ENCODE measurements around the gene TRPM5. TPM values are rescaled to one million over a fixed set of nuclear protein-coding genes. Genes with fewer than 3 reads are reported as not detected.

The TRPM5 gene, protein sequence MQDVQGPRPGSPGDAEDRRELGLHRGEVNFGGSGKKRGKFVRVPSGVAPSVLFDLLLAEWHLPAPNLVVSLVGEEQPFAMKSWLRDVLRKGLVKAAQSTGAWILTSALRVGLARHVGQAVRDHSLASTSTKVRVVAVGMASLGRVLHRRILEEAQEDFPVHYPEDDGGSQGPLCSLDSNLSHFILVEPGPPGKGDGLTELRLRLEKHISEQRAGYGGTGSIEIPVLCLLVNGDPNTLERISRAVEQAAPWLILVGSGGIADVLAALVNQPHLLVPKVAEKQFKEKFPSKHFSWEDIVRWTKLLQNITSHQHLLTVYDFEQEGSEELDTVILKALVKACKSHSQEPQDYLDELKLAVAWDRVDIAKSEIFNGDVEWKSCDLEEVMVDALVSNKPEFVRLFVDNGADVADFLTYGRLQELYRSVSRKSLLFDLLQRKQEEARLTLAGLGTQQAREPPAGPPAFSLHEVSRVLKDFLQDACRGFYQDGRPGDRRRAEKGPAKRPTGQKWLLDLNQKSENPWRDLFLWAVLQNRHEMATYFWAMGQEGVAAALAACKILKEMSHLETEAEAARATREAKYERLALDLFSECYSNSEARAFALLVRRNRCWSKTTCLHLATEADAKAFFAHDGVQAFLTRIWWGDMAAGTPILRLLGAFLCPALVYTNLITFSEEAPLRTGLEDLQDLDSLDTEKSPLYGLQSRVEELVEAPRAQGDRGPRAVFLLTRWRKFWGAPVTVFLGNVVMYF (N-terminal part only)
- total RNA-seq: 10 to 100 TPM in 1 of 5 donors, under 1 TPM in 3, not detected in 1; 0.43 to 11.6 (median 0.50) TPM
- polyA plus RNA-seq: under 1 TPM; 0.15 to 0.61 (median 0.31) TPM
- long read RNA-seq, donor 1: 0 reads
- long read RNA-seq, donor 2: 0 reads
- long read RNA-seq, donor 3: 0 reads
- long read RNA-seq, donor 4: 0 reads
- long read RNA-seq, donor 5: 0 reads
- long read RNA-seq, donor 6: 0 reads
- long read RNA-seq, donor 7: 0 reads
- long read RNA-seq, donor 8: 0 reads
- long read RNA-seq, donor 9: 0 reads
- long read RNA-seq, donor 10: 0 reads

DNA sequence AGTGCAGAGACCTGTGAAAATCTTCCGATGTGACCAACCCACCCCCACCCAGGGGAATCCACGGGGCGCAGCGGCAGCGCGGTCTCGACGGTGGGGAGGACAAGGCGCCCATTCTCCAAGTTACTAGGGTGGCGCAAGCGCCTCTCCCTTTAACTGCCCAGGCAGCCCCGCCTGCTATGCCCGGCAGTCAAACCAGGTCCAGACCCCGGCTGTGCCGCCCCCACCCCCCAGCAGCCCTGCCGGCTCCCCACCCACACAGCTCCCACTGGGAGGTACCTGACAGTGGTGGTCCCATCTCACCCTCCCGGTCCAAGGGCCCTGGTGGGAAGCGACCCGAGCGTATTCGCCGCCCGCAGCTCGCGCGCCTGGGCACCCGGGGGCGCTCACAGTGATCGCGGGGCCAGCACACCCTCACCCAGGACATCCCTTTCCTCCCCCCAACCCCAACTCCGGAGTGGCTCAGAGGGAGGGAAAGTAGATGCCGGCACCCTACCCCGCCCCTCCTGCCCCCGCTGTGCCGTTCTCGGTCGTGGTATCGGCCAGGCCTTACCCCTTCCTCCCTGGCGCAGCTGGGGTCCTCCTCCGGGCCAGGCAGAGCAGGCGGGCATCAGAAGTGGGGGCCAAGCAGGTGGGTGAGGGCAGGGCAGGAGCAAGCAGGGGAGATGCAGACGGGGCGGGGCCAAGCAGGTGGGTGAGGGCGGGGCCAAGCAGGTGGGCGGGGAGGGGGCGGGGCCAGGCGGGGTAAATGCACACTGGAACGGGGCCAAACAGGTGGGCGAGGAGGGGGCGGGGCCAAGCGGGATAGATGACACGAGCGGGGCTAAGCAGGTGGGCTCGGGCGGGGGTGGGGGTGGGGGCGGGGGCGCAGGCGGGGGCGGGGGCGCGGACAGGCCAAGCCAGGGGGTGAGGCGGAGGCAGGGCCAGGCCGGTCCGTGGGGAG, at the start of gene TRPM5:
TRPM5 (minus strand) TSS at position 634 of the 940 bp plus-strand sequence. CDS start 21,478 bp downstream, outside the sequence.
- Histone ChIP-seq H3K4me1 (peaks cover 19 to 51% (median 41%) of the 10 kb centered on the region in 4 donors), H3K36me3 (no peaks in the 10 kb centered on the region), H3K9me3 (peaks cover 0 to 6% (median 0%) of the 10 kb centered on the region in 4 donors), H3K27ac (peak within 1 kb of the TSS; percentile 74 to 88 (median 82)), H3K4me3 (peak within 1 kb of the TSS; percentile 43 to 63 (median 56)), H3K27me3 (peaks cover 5 to 79% (median 9%) of the 10 kb centered on the region in 3 donors)
- intact Hi-C loops (cut with DNase I; ENCODE audit: low total_unique reads): no loop called here
- 5 to 12% (median 7%) methylated on average over 30 to 64 of the region's 64 CpGs for WGBS, 5 donors
- TF ChIP-seq EP300 (IDR thresholded peaks at IDR 0.05) (no peak), POLR2A (IDR thresholded peaks at IDR 0.05) (no peak), POLR2AphosphoS5 (IDR thresholded peaks at IDR 0.05) (no peak)
- TF ChIP-seq, protein P1, sequence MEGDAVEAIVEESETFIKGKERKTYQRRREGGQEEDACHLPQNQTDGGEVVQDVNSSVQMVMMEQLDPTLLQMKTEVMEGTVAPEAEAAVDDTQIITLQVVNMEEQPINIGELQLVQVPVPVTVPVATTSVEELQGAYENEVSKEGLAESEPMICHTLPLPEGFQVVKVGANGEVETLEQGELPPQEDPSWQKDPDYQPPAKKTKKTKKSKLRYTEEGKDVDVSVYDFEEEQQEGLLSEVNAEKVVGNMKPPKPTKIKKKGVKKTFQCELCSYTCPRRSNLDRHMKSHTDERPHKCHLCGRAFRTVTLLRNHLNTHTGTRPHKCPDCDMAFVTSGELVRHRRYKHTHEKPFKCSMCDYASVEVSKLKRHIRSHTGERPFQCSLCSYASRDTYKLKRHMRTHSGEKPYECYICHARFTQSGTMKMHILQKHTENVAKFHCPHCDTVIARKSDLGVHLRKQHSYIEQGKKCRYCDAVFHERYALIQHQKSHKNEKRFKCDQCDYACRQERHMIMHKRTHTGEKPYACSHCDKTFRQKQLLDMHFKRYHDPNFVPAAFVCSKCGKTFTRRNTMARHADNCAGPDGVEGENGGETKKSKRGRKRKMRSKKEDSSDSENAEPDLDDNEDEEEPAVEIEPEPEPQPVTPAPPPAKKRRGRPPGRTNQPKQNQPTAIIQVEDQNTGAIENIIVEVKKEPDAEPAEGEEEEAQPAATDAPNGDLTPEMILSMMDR (IDR thresholded peaks at IDR 0.05): no peak
- DNase-seq: peak; percentile 70 to 76

DNA sequence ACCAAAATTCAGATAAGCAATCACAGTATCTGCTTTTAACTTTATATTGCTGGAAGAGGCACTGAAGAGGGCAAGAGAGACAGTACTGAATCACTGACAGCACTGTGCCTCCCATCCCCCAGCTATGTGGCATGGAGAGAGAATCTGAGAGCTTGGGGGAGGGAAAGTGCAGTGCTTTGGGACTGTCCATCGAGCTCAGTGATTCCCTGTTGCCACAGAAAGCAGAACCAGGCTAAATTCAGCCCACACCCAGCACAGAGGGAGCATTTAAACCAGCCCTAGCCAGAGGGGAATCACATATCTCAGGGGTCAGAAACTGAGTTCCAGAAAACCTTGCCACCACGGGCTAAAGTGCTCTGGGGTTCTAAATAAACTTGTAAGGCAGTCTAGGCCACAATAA, 44.8 kb upstream of the TRPM5 start:
- Histone ChIP-seq H3K9me3 (peaks cover 0 to 36% (median 26%) of the 10 kb centered on the region in 4 donors), H3K27me3 (peaks cover 0 to 5% (median 0%) of the 10 kb centered on the region in 3 donors), H3K27ac (no peak overlapping the region), H3K36me3 (no peaks in the 10 kb centered on the region), H3K4me1 (peaks cover 0 to 1% (median 0%) of the 10 kb centered on the region in 4 donors), H3K4me3 (no peak overlapping the region)
- TF ChIP-seq, protein P1 (IDR thresholded peaks at IDR 0.05): no peak
- no peak for TF ChIP-seq POLR2A (IDR thresholded peaks at IDR 0.05)
- no peak for TF ChIP-seq EP300 (IDR thresholded peaks at IDR 0.05)
- no peak for TF ChIP-seq POLR2AphosphoS5 (IDR thresholded peaks at IDR 0.05)
- intact Hi-C loops (cut with DNase I; ENCODE audit: low total_unique reads): no loop called here
- DNase-seq: no peak
- WGBS, 5 donors: 33 to 66% (median 59%) methylated on average over 2 of the region's 2 CpGs

DNA sequence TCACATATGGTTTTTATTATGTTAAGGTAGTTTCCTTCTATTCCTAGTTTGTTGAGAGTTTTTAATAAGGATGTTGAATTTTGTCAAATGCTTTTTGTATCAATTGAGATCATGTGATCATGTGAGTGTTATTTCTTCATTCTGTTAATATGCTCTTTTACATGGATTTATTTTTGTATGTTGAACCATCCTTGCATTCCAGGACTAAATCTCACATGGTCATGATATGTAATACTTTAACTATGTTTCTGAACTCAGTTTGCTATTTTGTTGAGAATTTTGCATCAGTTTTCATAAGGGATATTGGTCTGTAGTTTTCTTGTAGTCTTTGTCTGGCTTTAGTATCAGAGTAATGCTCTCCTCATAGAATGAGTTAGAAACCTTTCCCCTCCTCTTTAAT, 43.7 kb upstream of the TRPM5 start:
- Histone ChIP-seq H3K9me3 (peaks cover 0 to 36% (median 26%) of the 10 kb centered on the region in 4 donors), H3K36me3 (no peaks in the 10 kb centered on the region), H3K4me3 (no peak overlapping the region), H3K4me1 (peaks cover 2 to 10% (median 4%) of the 10 kb centered on the region in 4 donors), H3K27ac (no peak overlapping the region), H3K27me3 (peaks cover 0 to 14% (median 0%) of the 10 kb centered on the region in 3 donors)
- TF ChIP-seq POLR2AphosphoS5 (IDR thresholded peaks at IDR 0.05) (no peak), EP300 (IDR thresholded peaks at IDR 0.05) (no peak), POLR2A (IDR thresholded peaks at IDR 0.05) (no peak)
- TF ChIP-seq, protein P1 (IDR thresholded peaks at IDR 0.05): no peak
- intact Hi-C loops (cut with DNase I; ENCODE audit: low total_unique reads): no loop called here
- no peak for DNase-seq

All from stomach (tissue), 19 donors.